HG03469 (cell line): ENCODE results near the gene CYP26C1.

Experiments
- ATAC-seq: cut with Tn5 transposase; IDR thresholded peaks from one replicate; pipeline ENCODE4 v1.9.1; 2021; ENCODE audit warnings: mild to moderate bottlenecking, moderate library complexity, moderate number of reproducible peaks; ENCODE audit not compliant: unreplicated experiment

The CYP26C1 gene

DNA sequence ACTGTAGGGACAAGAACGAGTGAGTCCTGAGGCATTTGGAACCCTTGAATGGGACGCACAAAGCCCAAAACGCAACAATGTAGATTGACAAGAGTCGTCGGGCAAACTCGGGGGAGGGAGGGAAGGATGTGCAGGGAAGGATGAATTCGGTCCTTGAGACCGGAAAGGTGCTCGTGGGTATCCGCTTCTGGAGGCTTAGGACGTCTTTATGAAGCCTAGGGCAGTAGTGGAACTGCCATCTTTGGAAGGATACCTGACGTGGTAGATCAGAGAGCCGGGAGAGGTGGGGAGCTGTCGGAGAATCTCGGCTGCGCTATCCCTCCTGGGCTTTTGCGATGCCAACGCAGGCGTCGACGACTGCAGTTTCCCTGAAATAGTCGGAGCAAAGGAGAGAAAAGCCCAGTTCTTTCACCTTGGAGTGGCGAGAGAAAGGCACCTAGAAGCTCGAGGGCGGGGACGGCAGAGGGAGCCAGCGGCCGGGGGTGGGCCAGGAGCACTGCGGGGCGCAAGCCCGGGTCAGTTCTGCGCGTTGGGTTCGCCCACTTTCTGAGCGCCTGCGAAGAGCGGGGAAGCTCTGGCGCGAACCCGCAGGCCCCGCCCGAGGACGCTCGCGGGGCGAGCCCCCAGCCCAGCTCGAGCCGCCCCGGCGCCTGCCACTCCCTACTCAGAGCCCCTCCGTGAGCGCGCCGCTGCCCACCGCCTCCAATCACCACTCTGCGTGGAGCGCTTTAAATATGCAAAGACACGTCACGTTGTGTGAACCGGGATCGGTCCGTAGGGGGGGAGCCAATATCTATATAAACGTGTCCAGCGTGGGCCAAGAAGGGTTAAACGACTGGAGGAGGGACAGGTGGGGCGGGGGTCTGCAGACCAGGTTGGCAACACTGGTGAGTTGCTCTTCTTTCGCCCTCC lies at the start of gene CYP26C1:
TSS of gene CYP26C1 (plus strand) at position 824 of the 912 bp plus-strand sequence. CDS start 466 bp downstream, outside the sequence.
- no peak for ATAC-seq

- ATAC-seq: no peak
These were observed 44.9 kb upstream of the CYP26C1 start for GRCh38 chr10:93015722-93016121.

DNA sequence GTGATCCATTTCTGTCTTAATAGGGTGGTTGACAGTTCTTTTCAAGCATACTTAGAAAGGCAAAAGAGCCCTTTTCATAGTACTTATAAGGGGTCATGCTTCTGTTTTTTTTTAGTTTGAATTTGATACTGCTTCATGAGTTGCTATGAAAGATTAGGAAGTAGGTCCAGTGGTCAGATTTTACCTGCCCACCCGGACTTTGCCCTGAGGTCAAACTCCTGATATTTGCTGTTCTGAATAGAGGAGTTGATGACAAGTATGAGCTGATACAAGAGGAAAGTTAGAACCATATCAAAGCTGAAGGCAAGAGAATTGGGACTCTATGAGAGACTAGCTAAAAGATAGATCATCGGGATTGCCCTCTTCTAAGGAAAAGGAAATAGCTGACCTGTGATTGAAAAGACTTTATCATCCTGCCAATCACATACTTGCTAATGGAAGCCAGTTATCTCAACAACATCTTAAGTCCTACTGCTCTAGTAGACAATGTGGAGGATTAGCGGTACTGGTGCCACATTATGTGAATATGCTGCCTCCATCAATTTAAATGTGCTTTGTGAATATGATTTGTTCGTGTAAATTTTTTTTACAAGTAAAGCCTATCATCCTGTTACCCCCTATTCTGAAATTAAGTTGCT lies 37.5 kb upstream of the CYP26C1 start:
- ATAC-seq: no peak

DNA sequence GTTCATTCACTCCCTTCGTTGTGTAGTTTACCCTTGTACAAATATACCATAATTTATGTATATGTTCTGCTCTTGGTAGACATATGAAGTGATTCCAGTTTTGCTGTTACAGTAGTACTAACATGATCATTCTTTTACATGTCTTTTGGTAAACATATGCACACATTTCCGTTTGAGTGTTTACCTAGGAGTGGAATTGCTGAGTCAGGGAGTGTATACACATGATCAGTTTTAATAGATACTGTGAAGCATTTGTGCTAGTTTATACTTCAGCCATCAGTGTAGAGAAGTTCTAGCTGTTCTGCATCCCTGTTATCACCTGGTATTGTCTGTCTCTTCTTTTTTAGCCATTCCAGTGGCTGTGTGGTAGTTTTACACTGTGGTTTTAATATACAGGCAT lies 34.5 kb upstream of the CYP26C1 start:
- ATAC-seq: no peak

- ATAC-seq: no peak
These were observed 33.1 kb upstream of the CYP26C1 start for GRCh38 chr10:93027508-93027907.

GRCh38 chr10:93028883-93029282 lies 31.7 kb upstream of the CYP26C1 start:
- ATAC-seq: no peak

DNA sequence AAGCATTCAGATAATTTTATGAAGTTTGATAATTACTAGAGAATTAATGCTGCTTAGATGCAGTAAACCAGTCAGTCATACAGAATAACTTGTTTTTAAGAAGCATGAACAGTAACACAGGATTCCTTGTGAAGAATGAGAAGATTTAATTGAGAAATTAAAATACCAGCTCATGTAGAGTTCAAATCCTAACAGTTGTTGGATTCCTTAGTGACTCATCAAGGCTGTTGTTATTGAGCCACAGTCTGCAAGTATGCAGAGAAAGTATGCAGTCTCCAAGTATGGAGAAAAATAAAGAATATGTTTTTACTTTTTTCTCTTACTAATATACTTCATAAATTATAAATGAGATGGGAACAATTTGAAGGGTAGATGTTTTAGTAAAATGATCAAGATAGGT lies 30.2 kb upstream of the CYP26C1 start:
- no peak for ATAC-seq

- no peak for ATAC-seq
These were observed 28.3 kb upstream of the CYP26C1 start for GRCh38 chr10:93032105-93032808.

- ATAC-seq: no peak
These were observed 27.8 kb upstream of the CYP26C1 start for GRCh38 chr10:93032809-93033137.

DNA sequence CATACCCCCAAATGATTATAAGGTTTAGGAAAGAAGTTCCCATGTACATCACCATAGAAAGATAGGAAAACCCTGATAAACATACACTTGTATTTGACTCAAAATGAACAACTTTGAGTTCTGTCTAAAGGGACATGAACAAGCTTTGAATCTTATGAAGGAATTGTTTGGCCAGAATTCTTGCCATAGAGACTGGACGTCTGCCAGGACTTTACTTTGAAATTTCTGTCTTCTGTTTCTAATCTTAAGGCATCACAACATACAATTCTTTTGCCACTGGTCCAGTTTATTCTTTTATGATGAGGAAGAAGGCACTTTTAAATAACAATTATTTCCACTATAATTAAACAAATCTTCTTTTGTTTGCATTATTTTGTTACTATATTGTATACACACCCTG lies 26.2 kb upstream of the CYP26C1 start:
- no peak for ATAC-seq

DNA sequence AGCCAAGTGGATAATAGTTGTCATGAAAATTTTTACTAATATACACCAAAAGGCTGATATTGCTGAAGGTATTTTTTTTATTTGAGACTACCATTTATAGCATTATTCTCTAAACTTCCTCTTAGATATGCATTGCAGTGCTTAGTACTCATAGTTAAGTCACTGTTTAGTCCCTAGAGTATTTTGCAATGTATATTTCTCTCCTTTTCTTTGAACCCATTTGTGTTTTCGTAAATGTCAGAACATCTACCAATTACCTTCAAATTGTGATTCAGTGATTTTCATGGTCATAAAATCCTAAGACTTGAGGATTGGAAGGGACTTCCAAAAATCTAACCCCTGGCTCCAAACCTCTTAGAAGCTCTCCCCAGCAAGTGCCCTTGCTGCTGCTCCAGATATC lies 21.5 kb upstream of the CYP26C1 start:
- no peak for ATAC-seq

GRCh38 chr10:93039721-93040120 lies 20.9 kb upstream of the CYP26C1 start:
- ATAC-seq: no peak

DNA sequence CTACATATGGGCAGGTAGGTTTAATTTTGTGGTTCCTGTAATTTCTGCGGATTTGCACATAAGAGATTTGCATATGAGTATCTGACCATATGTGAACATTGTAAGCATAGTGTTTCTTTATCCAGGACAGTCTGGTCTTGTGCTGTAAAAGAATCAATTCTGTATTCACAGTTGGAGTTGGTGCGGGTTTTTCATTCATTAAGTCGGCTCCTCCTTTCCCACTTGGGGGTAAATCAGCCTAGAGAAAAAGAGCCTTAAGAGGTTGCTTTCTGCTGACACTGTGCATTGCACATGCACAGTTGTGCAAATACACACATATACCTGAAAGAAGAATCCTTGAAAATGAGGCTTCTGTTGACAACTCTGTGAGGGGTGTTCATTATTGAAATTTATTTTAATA lies 6.1 kb upstream of the CYP26C1 start:
- no peak for ATAC-seq

DNA sequence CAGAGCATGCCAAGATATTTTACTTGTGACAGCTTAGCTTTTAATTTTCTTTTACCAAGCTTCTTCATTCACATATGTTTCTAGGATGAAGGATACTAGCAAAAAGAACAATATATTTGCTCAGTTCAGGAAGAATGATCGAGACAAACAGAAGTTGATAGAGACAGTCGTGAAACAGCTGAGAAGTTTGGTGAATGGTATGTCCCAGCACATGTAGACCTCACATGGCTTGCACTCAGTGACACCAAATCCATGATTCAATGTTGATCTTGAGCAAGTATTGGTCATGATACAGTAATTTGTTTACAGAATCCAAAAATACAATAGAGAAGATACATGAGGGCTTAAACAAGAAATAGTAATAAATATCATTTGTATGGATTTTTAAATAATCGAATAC lies 2.5 kb upstream of the CYP26C1 start:
- no peak for ATAC-seq

GRCh38 chr10:93060887-93061593 lies 442 bp downstream of the CYP26C1 start:
- no peak for ATAC-seq

- no peak for ATAC-seq
These were observed 1.3 kb downstream of the CYP26C1 start for GRCh38 chr10:93061594-93062513.

DNA sequence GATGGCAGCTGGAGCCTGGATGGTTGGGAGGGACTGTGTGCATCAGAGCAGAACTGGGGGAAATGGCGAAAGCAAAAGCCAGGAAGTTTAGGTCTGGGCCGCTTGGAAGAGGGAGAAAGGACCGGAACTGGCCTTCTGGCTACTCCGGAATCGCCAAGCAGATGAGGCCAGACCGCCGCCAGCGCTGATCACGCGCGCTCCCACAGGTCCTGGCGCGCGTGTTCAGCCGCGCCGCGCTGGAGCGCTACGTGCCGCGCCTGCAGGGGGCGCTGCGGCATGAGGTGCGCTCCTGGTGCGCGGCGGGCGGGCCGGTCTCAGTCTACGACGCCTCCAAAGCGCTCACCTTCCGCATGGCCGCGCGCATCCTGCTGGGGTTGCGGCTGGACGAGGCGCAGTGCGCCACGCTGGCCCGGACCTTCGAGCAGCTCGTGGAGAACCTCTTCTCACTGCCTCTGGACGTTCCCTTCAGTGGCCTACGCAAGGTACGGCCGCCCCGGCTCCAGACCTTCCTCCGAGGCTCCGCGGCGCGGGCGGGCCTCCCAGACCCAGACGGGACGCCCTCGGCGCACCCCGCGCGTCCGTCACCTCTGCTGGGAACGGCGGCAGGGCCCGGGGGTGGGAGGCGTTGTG lies 2.0 kb downstream of the CYP26C1 start:
- no peak for ATAC-seq

DNA sequence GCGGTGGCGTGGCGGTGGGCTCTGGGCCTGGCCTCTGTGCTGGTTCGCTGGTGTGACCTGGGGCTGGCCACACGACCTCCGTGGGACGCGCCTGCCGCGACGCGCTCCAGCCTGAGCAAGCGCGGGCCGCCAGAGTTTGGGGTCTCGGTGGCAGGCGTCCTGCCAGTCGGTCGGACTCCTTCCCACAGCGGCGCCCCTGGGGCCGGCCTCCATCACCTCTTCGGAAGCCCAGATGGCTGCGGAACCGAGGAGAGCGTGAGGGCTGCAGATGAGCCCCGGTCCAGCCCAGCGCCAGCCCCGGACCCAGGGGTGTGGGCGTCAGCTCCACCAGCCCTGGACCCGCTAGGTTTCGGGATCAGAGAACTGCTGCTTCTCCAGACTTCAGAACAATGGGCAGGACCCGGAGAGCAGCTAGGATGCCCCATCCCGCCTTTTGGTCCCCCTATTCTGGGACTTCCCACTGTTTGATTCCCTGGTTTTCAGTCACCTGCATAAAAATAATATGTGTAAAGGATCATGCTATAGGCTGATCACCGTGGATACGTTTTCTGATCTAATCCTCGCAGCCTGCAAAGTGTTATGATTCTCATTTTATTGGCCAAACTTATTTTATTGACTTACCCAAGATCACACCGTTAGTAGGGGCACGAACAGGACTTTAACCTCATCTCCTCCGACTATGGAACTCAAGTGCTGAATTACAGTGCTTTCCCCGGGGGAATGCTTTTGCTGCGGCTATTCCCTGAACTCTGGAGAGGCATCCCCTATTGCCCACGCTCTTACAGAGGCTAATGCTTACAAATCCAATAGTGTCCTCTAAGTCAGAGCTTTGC lies 2.8 kb downstream of the CYP26C1 start:
- no peak for ATAC-seq
